Cerebellar nuclear complex (tissue), 1 donor: ENCODE data around the gene GLI2.

Experiments
- DNase-seq, 2 experiments: peaks; one replicate each; lab custom pipeline; 2025; lab: John Stamatoyannopoulos, UW

GLI2 gene

GRCh38 chr2:120770641-120771040 lies 35.0 kb downstream of the GLI2 start:
- no peak for DNase-seq

DNA sequence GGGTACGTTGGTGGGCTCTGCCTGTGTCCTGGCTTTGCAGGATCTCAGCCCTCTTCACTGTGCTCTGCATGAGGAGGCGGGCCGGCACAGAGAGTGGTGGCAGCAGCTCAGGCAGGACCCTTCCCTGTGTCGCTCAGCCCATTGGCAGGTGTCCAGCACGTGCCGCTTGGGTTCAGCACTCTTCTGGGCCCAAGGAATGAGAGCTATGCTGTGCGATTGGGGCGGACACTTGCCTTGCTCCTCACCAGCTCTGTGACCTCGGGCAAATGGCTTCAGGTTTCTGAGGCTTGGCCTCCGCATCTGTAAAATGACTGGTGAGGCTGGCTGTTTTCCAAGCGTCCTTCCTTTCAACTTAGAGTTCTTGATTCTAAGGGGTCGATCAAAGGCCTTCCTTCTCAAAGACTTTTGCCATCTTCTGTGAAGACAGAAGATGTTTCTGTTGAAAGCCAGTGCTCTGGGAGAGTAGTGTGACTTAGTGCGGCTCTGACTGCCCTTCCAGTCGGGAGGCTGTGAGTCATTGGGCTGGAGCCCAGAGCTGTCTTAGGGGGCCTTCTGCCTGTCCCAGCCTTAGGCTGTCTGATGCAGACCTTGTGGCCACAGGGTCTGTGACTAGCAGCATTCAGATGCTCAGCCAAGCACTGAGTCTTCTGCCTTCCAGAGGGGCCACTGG lies 35.6 kb downstream of the GLI2 start:
- no peak for DNase-seq

- DNase-seq = no peak
These were observed 36.1 kb downstream of the GLI2 start for GRCh38 chr2:120771781-120772208.

DNA sequence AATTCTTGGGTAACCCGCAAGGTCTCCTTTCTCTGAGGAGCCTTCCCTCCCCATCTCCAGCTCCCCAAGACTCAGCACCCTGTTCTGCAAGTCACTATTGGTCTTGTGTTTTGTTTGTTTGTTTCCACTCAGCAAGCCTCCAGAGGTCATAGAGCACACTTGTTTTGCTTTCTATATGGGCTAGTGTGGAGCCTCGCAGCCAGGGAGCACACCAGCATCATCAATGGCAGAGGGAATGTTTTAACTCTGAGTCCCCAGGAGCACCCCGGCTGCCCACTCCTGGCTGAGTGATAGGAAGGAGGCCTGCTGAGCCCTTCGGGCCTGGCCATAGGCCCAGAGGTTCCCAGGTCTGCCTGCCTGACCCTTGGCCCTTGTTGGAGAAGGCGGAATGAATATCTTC lies 36.6 kb downstream of the GLI2 start:
- no peak for DNase-seq

- no peak for DNase-seq
These were observed 37.6 kb downstream of the GLI2 start for GRCh38 chr2:120773186-120773800.

DNA sequence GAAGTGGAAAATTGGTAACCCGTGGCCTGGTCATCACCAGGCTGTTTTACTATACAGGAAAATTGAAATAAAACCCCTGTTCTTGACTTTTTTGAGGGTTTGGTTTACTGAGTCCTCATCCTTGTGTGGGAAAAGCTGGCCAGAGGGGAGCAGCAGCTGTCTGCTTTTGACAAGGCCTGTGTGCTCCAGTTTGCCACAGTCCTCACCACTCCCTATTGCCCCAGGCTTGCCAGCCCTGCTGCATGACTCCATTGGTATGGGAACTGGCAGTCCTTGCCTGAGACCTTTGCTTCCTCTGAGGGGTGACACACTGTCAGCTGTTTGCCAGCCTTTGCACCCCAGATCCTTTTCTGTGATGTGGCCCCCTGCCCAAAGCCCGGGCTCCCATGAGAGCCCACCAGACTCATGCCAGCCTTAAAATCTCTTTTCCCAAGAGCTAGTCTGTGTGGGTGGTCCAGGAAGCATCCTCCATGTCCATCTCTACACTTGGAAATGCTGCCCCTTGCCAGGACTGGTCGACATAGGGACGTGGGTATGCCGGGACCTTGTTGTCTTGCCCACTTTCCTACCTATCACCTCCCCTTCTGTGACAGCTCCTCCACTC lies 39.0 kb downstream of the GLI2 start:
- DNase-seq = no peak

GRCh38 chr2:120775194-120775593 lies 39.5 kb downstream of the GLI2 start:
- DNase-seq = no peak

DNA sequence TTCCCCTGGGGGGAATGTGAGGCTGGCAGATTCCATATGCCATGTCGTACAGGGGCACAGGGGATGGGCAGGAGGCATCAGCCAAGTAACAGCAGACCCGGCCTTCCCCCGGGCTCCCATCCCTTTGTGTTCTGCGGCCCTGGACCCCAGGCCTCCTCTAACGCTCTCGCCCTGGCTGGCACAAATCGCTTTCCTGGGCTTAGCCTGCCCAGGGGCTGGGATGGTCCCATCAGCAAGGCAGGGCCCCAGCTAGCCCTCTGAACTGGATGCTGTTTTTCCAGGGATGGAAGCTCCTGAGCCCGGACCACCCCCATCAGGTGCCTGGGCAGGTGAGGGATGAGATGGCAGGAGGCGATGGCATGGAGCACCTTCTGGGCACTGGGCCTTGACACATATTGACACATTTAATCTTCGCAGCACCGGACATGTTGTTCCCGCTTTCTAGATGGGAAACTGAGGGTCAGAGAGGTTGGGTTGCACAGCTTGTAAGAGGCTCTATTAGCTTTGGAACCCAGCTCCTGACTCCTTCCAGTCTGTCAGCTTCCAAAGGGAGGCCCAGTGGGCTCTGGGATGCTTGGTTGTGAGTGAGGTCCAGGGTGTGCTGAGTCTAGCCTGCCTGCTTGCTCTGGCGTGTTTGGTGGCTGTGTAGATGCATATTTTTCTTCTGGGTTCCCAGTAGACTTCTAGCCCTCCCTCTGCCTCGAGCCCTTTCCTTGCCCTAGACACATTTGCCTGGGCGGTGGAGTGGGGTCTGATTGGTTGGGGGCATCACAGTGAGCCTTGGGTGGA lies 40.3 kb downstream of the GLI2 start:
- DNase-seq = no peak

DNA sequence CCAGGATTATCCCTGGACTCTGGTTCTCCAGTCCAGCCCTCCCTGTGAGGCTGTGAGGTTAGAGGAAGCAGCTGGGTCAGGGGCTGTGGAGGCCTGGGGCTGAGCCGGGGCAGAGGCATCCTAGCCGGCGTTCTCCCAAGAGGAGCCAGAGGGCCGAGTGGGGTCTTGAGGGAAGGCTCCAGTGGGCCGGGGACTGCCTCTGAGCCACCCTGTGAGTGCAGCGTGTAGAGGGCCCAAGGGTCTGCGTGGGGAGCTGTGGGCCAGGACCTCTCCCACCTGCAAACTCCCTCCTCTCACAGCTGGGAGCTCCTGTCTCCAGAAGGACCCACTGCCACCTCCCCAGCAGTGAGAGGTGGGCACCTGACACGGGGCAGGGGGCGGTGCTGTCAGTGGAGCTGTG lies 41.0 kb downstream of the GLI2 start:
- DNase-seq = no peak

DNA sequence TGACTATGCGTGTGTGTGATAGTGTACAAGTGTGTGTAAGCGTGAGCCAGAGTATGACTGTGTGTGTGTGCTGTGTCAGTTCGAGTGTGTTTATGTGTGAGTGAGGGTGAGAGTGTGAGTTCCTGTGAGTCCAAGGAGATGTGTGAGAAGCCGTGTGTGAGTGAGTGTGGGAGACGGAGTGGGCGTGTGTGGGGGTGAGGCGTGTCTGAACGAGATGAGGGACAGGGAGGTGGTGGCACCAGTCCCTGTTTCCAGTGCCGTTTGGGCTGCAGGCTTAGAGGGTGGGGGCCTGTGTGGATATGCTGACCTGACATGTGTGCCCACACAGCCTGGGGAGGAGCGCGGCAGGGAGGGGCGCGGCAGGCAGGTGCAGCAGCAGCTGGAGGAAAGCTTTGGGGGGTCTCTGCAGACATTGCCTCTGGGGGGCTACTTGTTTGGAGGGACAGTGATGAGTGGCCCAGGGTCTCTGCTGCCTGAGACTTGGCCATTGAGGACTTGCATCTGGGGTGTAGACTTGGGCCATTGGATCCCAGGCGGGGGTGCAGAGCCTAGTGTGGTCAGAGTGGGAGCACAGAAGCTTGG lies 41.6 kb downstream of the GLI2 start:
- no peak for DNase-seq

DNA sequence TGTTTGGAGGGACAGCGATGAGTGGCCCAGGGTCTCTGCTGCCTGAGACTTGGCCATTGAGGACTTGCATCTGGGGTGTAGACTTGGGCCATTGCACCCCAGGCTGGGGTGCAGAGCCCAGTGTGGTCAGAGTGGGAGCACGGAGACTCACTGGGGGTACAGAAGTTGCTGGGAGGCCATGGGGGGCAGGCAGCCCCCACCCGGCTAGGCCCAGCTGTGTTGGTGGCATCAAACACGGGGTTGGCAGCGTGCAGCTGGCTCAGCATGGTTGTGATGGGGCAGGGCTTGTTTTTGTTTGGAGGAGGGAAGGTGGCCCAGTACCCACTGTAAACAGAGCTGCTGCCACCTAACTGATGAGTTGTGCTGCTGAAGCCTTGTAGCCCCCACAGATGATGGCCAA lies 42.1 kb downstream of the GLI2 start:
- no peak for DNase-seq

DNA sequence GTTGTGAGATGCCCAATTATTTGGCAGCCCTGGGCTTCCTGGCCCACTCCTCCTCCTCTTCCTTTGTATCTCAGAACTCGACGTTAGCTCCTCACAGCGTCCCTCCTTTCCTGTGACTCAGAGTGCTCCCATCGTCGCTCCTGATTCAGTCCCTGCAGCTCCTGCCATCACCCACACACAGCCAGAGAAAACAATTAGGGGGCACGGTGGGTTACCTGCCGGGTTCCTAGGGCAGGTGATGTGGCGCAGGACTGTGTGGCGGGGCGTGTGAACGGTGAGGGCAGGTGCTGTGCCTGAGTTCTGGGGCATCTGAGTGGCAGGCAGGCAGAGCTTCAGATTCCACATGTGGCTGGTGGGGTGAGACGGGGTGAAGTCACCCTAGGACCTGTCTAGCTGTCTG lies 42.6 kb downstream of the GLI2 start:
- no peak for DNase-seq

GRCh38 chr2:120779781-120780283 lies 44.2 kb downstream of the GLI2 start:
- DNase-seq = no peak

GRCh38 chr2:120780402-120780801 lies 44.7 kb downstream of the GLI2 start:
- DNase-seq = no peak

- DNase-seq = no peak
These were observed 47.7 kb downstream of the GLI2 start for GRCh38 chr2:120783371-120783791.

- no peak for DNase-seq
These were observed 48.3 kb downstream of the GLI2 start for GRCh38 chr2:120783969-120784372.
